Activated T-cell treated with anti-CD3 and anti-CD28 coated beads for 24 hours (primary cell): ENCODE results near the gene ABHD6.
"Not testable (repeated sequence)": the region's sequence is repeated elsewhere in the genome, so short reads cannot be mapped to it uniquely, and the experiment has no call there.

Source experiments
- DNase-seq: peaks from one replicate; pipeline ENCODE4 v3.0.0-alpha.2; 2020; ENCODE audit warnings: low read depth

ABHD6 gene

GRCh38 chr3:58274027-58274614 is 36.5 kb downstream of the ABHD6 start:
- DNase-seq = no peak

- no peak for DNase-seq
Measured at GRCh38 chr3:58281069-58281468, 43.5 kb downstream of the ABHD6 start.

GRCh38 chr3:58285334-58285733 is 47.7 kb downstream of the ABHD6 start:
- no peak for DNase-seq

GRCh38 chr3:58287354-58287753 is 49.8 kb downstream of the ABHD6 start:
- DNase-seq = no peak

GRCh38 chr3:58288011-58288728 is 50.6 kb downstream of the ABHD6 start:
- no peak for DNase-seq

- DNase-seq = not testable (repeated sequence)
Measured at GRCh38 chr3:58288964-58289613, 51.5 kb downstream of the ABHD6 start.

GRCh38 chr3:58290446-58290845 is 52.9 kb downstream of the ABHD6 start:
- not testable (repeated sequence) for DNase-seq

GRCh38 chr3:58291671-58292338 is 54.2 kb downstream of the ABHD6 start:
- no peak for DNase-seq

GRCh38 chr3:58292866-58293265 is 55.3 kb downstream of the ABHD6 start:
- DNase-seq = no peak

- DNase-seq = no peak
Measured at GRCh38 chr3:58293516-58293915, 55.9 kb downstream of the ABHD6 start.

GRCh38 chr3:58296269-58296668 is 58.7 kb downstream of the ABHD6 start:
- no peak for DNase-seq

- DNase-seq = no peak
Measured at GRCh38 chr3:58296843-58297242, 59.3 kb downstream of the ABHD6 start.

- DNase-seq = no peak
Measured at GRCh38 chr3:58298190-58298589, 60.6 kb downstream of the ABHD6 start.

- no peak for DNase-seq
Measured at GRCh38 chr3:58299075-58299474, 61.5 kb downstream of the ABHD6 start.

- no peak for DNase-seq
Measured at GRCh38 chr3:58299839-58300516, 62.4 kb downstream of the ABHD6 start.

- DNase-seq = peak; percentile 97
Measured at GRCh38 chr3:58305882-58306711, 68.5 kb downstream of the ABHD6 start, which contains the start of the genes HTD2 and RPP14. Gene HTD2 (plus strand): TSS chr3:58306520. CDS start chr3:58317614, 11,094 bp downstream. Gene RPP14 (plus strand): TSS chr3:58306245. CDS start chr3:58310330, 4,085 bp downstream.

- DNase-seq = no peak
Measured at GRCh38 chr3:58307639-58308215, 70.1 kb downstream of the ABHD6 start.

GRCh38 chr3:58308728-58309127 is 71.1 kb downstream of the ABHD6 start:
- no peak for DNase-seq

- no peak for DNase-seq
Measured at GRCh38 chr3:58317811-58318210, 80.2 kb downstream of the ABHD6 start.

GRCh38 chr3:58321791-58322190 is 84.2 kb downstream of the ABHD6 start:
- no peak for DNase-seq

GRCh38 chr3:58322793-58323192 is 85.2 kb downstream of the ABHD6 start:
- no peak for DNase-seq
